Activated naive CD8-positive, alpha-beta T cell treated with anti-CD3 and anti-CD28 coated beads, Interleukin-2, amount 50 U/mL, for 24 hours (primary cell): ENCODE data around the gene GALNT12.

Experiments
- ATAC-seq: fragments of 150-1000 bp; cut with Tn5 transposase; one replicate; pipeline ENCODE4 v1.10.0; 2021
- DNase-seq: peaks from one replicate; pipeline ENCODE4 v3.0.0; 2021
- H3K27ac Mint-ChIP-seq: one replicate; pipeline ENCODE4 v1.8.0; 2021; ENCODE audit warnings: mild to moderate bottlenecking, mixed read lengths
- H3K27me3 Mint-ChIP-seq: one replicate; pipeline ENCODE4 v1.8.0; 2021; ENCODE audit warnings: mixed read lengths
- H3K36me3 Mint-ChIP-seq: one replicate; pipeline ENCODE4 v1.8.0; 2021; ENCODE audit warnings: low read depth, mixed read lengths
- H3K4me1 Mint-ChIP-seq: one replicate; pipeline ENCODE4 v1.8.0; 2021; ENCODE audit warnings: mixed read lengths
- H3K4me3 Mint-ChIP-seq: one replicate; pipeline ENCODE4 v1.8.0; 2021; ENCODE audit warnings: mild to moderate bottlenecking, moderate library complexity, mixed read lengths
- H3K9me3 Mint-ChIP-seq: one replicate; pipeline ENCODE4 v1.8.0; 2021; ENCODE audit warnings: mixed read lengths

GALNT12 gene

DNA sequence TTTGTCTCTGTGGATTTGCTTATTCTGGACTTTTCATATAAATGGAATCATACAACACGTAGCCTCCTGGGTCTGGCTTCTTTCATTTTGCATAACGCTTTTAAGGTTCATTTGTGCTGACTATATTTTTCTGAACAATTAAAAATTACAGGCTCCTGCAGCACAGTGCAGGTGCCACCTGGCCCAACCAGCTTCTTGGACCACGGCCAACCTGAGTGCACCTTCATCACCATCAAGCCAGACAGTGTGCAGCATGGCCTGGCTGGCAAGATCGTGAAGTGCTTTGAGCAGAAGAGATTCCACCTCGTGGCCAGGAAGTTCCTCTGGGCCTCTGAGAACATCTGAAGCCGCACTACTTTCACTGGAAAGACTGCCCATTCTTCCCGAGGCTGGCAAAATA, 82.8 kb downstream of the GALNT12 start:
- ATAC-seq (no peak), DNase-seq (no peak)
- Mint-ChIP-seq H3K4me1 (peaks cover 2% of the 10 kb centered on the region), H3K27me3 (peaks cover 12% of the 10 kb centered on the region), H3K4me3 (no peak overlapping the region), H3K9me3 (no peaks in the 10 kb centered on the region), H3K36me3 (no peaks in the 10 kb centered on the region), H3K27ac (no peak overlapping the region)

DNA sequence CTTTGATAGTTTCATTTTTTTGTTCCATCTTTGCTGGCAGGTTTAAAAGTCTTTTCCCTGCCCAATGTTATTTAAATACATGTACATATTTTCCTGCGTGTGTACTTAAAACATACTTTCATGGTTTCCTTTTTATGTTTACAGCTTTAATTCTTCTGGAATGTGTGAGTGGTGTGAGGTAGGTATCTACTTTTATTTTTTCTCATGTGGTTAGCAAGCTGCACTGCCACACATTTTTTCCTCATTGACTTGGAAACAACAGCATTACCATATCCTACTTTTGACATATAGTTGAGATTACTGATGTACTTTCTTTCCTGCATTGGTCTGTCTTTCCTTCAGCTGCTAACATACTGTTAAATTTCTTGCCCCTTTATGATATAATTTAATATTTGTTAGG, 84.8 kb downstream of the GALNT12 start:
- Mint-ChIP-seq H3K4me3 (no peak overlapping the region), H3K4me1 (peaks cover 2% of the 10 kb centered on the region), H3K36me3 (no peaks in the 10 kb centered on the region), H3K27ac (no peak overlapping the region), H3K27me3 (peaks cover 21% of the 10 kb centered on the region), H3K9me3 (peaks cover 8% of the 10 kb centered on the region)
- ATAC-seq (no peak), DNase-seq (no peak)

DNA sequence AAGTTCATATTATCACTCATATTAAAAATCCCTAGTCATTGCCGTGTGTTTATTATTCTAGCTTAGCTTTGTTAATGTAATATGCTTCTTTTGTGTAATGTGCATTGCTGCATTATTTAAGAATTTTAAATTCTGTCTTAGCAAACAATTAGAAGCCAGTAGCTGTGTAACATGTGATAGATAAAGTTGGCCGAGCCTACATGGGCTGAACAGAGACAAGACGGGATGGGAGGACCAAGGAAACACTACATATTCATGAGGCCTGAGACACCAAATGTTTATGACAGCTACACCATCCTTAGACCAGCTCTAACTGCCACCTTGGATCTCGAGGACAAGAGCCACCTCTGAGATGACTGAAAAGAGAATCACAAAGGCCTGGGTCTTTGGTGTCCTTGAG, 85.2 kb downstream of the GALNT12 start:
- peaks cover 2% of the 10 kb centered on the region for H3K4me1 Mint-ChIP-seq
- no peak overlapping the region for H3K4me3 Mint-ChIP-seq
- no peak for DNase-seq
- no peak for ATAC-seq
- H3K9me3 Mint-ChIP-seq, result peaks cover 9% of the 10 kb centered on the region
- no peaks in the 10 kb centered on the region for H3K36me3 Mint-ChIP-seq
- H3K27me3 Mint-ChIP-seq, result peaks cover 20% of the 10 kb centered on the region
- H3K27ac Mint-ChIP-seq, result no peak overlapping the region

DNA sequence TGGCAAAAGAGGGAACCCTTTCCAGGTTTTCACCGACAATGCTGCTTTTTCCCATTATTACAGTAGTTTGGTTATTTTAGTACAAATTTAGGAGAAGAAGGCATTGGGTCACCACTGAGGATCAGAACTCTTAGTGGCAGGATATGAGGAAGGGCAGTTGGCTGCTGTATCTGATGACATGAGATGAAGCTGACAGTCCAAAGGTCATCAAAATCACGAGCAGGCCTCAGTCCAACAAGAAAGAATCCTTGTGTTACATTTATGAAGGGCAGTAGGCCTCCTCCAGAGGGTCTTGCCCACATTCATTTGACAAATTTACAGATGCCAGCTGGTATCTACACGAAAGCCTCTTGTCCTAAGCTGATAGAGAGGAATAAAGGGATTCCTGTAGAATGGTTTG, 86.7 kb downstream of the GALNT12 start:
- DNase-seq, result no peak
- ATAC-seq, result no peak
- H3K4me1 Mint-ChIP-seq, result peaks cover 2% of the 10 kb centered on the region
- H3K27ac Mint-ChIP-seq, result no peak overlapping the region
- H3K36me3 Mint-ChIP-seq, result no peaks in the 10 kb centered on the region
- H3K4me3 Mint-ChIP-seq, result no peak overlapping the region
- H3K9me3 Mint-ChIP-seq, result peaks cover 9% of the 10 kb centered on the region
- H3K27me3 Mint-ChIP-seq, result peaks cover 26% of the 10 kb centered on the region

DNA sequence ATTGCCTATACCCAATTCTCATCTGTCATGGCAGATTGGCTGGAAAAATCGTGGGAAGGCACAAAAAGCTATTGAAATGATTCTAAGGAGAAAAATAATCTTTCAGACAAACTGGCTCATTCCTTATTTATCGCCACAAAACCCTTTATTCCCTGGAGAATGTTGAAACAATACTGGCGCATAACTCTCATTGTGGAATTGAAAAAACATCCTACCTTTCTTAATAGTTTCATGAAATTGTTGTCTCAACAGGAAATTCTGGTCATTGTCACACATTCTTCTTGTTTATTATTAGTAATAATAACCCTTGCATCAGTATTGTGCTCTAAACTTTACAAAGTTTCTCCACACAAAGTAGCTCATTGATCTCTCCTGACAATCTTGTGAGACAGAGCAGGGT, 87.3 kb downstream of the GALNT12 start:
- Mint-ChIP-seq H3K9me3 (peaks cover 9% of the 10 kb centered on the region), H3K4me1 (peaks cover 5% of the 10 kb centered on the region), H3K4me3 (no peak overlapping the region), H3K36me3 (no peaks in the 10 kb centered on the region), H3K27ac (no peak overlapping the region), H3K27me3 (peaks cover 25% of the 10 kb centered on the region)
- ATAC-seq (no peak), DNase-seq (no peak)

DNA sequence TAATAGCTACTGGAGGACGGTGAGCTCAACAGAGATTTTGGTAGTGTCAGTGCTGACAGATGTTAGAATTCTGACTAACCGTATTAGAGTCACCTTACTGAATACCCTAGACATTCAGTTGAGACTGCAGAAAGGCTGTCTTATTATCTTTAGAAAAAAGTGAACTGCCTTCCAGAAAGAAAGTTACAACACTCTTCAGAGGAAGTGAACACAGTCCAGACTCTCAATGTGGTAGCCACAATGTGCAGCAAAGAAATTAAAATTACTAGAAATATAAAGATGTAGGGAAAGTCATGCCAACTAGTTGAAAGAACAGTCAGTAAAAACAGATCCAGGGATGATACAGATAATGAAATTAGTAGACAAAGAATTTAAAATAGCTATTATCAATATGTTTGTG, 89.2 kb downstream of the GALNT12 start:
- Mint-ChIP-seq H3K4me1 (peaks cover 5% of the 10 kb centered on the region), H3K36me3 (no peaks in the 10 kb centered on the region), H3K4me3 (no peak overlapping the region), H3K9me3 (peaks cover 9% of the 10 kb centered on the region), H3K27me3 (peaks cover 23% of the 10 kb centered on the region), H3K27ac (no peak overlapping the region)
- ATAC-seq (no peak), DNase-seq (no peak)

DNA sequence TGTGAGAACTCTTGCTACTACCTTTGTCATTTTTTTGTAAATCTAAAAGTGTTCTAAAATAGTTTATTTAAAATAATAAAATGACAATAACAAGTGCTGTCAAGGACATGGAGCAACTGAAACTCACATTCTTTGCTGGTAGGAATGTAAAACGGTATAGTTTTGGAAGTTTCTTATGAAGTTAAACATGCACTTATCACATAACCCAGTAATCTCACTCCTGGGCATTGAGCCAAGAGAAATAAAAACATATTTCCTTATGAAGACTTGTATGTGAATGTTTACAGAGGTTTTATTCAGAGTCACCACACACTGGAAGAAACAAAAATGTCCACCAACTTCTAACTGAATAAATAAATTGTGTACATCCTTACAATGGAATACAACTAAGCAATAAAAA, 90.3 kb downstream of the GALNT12 start:
- peaks cover 9% of the 10 kb centered on the region for H3K9me3 Mint-ChIP-seq
- no peaks in the 10 kb centered on the region for H3K36me3 Mint-ChIP-seq
- H3K27ac Mint-ChIP-seq, result no peak overlapping the region
- H3K27me3 Mint-ChIP-seq, result peaks cover 23% of the 10 kb centered on the region
- no peak overlapping the region for H3K4me3 Mint-ChIP-seq
- H3K4me1 Mint-ChIP-seq, result peaks cover 3% of the 10 kb centered on the region
- DNase-seq (no peak), ATAC-seq (no peak)

DNA sequence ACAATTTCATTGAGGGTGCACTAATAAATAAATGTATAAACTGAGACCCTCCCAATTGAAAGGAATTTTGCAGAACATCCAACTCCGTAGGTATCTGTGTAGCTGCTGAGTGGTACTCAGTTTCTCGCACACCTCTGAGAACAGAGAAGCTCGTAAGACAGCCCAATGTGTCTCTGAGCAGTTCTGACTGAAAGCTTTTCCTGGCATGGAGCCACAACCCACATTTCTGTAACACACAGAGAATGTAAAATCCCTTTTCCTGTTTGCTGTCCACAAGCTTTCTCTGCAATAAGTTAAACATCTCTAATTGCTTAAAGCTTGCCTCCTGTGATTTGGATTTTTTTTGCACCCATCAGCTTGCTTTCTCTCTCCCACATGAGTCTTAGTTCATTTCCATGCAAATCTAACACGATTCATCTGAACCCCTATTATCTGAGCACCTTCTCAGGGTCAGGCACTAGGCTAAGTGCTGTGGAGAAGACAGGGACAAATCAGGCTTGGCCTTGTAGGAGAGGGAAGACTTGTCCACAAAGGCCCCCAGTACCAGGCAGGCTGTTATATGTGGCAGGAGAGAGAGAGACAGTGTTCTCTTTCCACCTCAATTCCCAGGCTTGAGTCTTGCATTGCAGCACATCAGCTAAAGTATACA, 92.1 kb downstream of the GALNT12 start:
- Mint-ChIP-seq H3K27me3 (peaks cover 21% of the 10 kb centered on the region), H3K4me3 (no peak overlapping the region), H3K27ac (no peak overlapping the region), H3K9me3 (peaks cover 9% of the 10 kb centered on the region), H3K36me3 (no peaks in the 10 kb centered on the region), H3K4me1 (peaks cover 3% of the 10 kb centered on the region)
- ATAC-seq (peak; percentile 36), DNase-seq (no peak)
